Tongue (tissue), 2 donors: ENCODE data around the gene SNAPC1. TPM values are rescaled to one million over a fixed set of nuclear protein-coding genes. Genes with fewer than 3 reads are reported as not detected.
"Not testable (repeated sequence)": the region's sequence is repeated elsewhere in the genome, so short reads cannot be mapped to it uniquely, and the experiment has no call there.

Experiments
- DNase-seq: peaks from one replicate; pipeline ENCODE4 v3.0.0-alpha.2; 2015
- total RNA-seq: library from RNA; depleted of rRNA; stranded (reverse); fragments of >200 nt; gene quantifications from one replicate; pipeline ENCODE4 v1.2.3, GENCODE V29; 2014

SNAPC1 gene
- total RNA-seq, 1 donor from 2014 or later = 7.0 TPM

DNA sequence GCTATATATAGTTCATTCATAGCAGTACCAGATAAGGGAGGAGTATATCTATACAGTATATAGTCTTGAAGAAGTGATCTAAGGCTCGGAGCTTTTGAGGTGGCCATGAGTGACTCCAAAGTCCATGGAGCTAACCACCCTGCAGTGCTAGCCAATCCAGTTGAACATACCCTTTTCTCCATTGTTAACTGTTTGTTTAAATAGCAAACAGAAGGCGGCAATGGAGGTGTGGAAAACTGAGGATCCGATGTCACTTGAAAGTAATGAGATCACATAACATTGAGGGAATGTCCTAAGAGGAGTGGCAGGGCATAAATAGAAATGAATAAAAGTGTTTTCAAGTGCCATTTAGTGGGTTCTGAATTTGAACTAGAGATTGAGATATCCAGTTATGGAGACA is 12.4 kb upstream of the SNAPC1 start:
- DNase-seq = peak; percentile 38

DNA sequence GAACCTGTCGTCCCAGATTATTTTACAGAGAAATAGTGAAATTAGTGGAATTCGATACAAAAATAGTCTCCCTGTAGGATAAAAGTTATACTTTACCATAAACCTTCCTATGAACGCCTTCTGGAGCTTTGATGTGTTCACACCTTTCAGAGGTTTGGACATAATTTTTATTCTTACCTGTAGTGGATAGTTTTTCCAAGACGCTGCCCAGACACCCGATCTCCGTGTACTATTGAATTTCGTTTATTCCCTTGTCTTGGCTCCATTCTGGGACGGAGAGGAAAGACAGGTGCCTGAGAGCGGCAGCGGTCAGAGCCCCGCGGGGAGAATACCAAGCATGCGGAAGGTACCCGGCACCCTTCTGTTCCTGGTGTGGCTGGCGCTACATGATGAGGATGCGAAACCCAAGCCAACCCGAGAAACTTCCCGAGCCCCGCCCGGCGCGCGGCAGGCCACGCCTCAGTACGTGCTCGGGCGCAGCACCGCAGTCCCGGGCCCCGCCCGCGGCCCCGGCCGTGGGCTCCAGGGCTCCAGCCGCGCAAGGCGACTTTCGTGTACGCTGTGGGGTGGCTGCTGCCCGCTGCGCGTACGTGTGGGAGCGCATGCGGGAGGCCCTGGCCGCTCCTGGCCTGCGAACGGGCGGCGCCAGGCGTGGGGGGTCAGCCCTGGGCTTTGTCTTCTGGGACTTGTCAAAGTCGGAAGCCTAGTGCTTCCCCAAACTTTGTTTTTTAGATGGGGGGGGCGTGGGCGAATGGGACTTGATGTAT is 11.3 kb upstream of the SNAPC1 start:
- DNase-seq = peak; percentile 89

DNA sequence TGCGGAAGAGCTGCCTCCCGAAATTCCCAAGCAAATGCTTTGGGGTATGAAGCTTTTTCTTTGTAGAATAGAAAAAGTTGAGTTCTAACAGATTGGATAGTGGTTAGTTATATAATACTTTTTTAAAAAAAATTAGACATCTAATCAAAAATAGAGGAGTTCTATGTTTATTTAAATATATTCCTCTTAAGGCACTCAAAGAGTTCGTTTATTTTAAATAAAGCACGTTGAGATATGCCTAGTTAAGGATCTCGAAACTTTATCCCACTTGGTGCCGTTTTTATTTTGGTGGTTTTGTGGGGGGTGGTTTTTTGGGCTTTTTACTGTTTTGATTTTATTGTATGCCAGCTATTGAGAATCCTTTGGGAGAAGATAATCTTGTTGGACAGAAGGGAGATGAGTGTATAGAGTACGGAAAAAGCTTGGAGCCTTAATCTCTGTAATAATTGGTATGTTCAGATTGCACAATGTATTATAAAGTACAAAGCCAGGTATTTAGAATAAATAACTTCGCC is 10.7 kb upstream of the SNAPC1 start:
- no peak for DNase-seq

DNA sequence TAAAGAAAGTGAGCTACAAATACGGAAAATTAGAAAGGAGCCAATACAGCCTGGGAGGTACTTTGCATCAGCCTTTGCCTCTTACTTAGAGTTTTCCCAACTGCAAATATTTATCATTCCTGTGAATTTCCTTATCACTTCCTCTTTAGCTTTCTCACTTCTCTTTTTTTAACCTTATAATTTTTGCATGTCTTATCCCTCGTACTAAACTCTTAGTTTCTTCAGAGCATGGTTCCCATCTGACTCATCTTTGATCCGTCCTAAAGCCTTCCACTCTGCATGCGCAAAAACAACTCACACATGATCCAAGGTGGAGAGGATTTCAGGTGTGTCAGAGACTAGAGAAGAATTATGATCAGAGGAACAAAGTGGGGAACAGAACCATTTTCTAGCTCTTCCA is 9.6 kb upstream of the SNAPC1 start:
- no peak for DNase-seq

DNA sequence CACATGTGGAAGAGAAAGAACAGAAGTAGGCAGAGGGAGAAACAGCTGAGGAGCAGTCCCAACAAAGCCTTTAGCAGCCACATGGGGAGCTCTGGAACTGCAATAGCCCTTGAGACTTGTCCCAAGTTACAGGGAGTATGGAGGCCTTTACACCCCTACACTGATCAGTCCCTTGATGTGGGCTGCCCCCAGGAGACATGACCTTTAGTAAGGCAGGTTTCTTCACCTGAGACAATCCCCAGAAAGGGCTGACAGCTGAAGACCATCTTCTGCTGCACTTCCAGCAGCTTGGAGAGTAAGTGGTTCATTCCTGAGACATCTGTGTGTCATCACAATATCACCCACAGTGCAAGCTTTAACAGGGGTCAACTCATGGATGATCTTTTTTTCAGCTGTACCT is 8.6 kb upstream of the SNAPC1 start:
- DNase-seq = no peak

DNA sequence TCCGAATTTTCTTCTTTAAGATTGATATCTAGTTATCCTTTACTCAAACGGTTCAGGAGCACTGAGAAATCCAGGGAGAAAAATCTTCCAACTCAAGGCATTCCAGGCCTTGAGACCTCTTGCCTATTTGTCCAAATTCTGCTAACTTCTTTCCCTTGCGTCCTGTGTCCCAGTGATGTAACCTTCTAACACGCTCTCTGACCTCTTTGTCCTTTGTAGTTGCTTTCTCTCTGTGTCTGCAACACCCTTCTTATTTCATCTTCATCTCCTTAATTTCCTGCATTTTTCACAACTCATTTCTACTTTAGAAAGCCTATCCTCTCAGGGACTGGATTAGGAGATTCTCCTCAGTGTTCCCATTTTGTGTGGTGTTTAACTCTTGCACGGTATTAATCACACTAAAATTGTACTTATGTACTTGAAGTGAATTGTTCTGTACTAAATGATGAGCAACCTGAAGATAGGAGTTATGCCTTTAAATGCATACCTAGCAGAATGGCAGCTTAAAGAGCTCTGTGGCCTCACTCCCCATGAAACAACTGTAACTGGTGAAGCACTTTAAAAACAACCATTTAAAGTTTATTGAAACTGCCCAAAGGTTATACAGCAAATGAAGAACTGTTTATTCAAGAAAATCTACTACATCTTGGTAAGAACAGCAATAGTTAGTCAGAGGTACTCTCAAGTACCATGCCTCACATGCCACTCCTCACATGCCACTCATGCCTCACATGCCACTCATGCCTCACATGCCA is 7.4 kb upstream of the SNAPC1 start:
- no peak for DNase-seq

DNA sequence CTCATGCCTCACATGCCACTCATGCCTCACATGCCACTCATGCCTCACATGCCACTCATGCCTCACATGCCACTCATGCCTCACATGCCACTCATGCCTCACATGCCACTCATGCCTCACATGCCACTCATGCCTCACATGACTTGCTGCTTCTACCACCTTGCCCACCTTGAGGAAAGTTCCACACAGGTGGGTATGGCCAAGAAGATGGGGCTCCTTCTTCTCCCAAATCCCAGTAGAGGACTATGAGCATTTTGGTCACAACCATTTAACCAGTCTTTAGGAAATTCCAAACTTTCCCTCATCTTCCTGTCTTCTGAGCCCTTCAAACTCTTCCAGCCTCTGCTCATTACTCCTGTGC is 6.9 kb upstream of the SNAPC1 start:
- not testable (repeated sequence) for DNase-seq

DNA sequence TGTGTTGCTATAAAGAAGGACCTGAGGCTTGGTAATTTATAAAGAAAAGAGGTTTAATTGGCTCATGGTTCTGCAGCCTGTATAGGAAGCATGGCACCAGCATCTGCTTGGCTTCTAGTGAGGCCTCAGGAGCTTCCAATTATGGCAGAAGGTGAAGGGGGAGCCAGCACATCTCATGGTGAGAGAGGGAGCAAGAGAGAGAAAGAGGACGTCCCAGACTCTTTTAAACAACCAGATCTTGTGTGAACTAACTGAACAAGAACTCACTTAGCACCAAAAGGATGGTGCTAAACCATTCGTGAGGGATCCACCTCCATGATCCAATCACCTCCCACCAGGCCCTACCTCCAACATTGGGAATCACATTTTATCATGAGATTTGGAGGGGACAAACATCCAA is 6.1 kb upstream of the SNAPC1 start:
- no peak for DNase-seq

DNA sequence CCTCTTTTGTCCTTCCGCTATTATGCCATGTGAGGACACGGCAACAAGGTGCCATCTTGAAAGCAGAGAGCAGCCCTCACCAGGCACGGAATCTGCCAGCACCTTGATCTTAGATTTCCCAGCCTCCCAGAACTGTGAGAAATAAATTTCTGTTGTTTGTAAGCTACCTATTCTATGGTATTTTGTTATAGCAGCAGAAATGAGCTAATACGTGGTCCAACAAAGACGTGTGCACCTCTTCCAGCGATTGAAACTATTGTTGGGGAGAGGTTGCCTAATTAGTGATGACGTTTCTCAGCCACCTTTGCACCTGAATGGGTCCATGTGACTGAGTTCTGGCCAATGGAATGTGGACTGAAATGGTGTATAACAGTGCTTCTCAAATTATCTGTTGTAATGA is 2.3 kb upstream of the SNAPC1 start:
- DNase-seq = no peak

DNA sequence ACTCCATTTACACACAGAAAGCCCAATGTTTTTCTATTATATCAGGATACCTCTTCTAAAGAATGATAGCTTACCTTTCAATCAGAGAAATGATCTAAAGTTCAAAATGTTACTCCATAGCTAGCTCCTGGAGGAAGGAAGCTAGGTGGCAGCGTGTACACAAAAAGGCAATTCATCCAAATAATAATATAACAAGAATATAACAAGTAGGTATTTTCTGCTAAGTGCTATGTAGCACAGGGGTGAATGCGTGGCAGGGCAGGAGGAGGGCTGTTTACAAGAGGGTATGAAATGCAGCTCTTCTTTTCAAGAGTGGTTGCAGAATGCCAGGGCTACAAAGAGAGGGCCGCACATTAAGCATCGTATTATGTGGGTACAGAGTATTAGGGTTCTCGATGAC is 663 bp upstream of the SNAPC1 start:
- no peak for DNase-seq

DNA sequence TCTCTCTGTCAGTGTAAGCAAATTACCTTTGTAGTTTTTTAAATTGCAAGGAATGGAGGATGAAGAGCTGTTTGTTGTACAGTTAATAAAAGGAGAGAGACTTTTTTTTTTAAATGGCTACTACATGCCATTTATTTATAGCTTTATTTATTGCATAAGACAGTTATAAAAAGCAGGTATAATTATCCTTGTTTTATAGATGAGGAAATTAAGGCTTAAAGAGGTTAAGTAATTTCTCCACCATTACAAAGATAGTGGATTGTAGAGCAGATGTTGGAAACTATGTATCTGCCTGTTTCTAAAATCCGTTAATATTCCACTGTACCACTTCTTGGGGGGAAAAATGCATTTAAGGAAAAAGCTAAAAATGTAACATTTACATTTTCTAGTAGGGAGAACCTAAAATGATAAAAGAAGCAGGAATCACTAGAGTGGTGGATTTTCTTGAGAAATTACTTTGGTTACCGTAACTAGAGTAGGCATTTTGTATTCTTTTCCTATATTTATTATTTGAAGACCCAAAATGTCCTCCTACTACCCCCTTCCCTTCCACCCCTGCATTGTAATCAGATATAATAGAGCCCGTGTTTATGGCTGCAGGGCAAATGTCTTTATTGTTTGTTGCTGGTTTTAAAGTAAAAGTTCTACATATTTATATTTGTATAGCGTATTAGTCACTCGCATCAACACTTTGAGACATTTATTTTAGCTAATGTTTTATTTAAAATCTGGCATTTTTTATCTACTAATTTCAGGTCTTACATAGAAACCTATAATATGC is 2.3 kb downstream of the SNAPC1 start:
- DNase-seq = no peak

DNA sequence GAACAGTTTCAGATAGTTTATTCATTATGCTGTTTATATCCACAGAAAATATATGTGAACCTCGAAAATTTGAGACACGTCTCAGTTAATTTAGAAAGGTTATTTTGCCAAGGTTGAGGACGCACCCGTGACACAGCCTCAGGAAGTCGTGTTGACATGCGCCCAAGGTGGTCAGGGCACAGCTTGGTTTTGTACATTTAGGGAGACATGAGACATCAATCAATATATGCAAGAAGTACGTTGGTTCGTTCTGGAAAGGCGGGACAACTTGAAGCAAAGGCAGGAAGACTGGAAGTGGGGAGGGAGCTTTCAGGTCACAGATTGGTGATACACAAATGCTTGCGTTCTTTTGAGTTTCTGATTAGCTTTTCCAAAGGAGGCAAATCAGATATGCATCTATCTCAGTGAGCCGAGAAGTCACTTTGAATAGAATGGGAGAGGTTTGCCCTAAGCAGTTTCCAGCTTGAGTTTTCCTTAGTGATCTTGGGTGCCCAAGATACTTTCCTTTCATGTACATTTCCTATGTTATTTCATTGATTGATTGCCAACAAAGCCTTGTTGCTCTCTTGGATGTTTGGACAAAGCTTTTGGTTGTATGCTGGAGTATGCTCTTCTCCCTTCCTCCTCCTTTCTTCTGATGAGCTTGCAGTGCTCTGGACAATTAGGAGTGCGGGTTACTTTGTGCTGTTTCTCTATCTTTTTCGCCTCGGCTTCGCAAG is 3.2 kb downstream of the SNAPC1 start:
- no peak for DNase-seq

DNA sequence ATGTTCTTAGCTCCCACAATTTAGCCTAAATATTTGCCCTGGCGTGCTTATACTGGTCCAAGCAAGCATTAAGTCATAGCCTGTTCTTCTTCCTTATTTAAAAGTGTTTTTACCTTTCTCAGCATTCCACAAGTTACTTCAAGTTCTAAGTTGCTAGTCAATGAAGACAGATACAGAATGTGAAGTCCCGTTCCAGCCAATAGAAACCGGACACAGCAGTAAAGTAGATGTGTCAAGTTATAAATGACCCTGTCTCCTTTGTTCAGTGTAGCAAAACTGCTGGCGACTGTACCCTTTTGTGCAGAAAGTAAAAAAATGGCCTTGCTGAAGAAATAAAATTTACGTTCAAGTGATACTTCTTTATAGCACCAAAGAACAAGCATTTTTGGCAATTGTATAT is 3.9 kb downstream of the SNAPC1 start:
- DNase-seq = peak; percentile 5

DNA sequence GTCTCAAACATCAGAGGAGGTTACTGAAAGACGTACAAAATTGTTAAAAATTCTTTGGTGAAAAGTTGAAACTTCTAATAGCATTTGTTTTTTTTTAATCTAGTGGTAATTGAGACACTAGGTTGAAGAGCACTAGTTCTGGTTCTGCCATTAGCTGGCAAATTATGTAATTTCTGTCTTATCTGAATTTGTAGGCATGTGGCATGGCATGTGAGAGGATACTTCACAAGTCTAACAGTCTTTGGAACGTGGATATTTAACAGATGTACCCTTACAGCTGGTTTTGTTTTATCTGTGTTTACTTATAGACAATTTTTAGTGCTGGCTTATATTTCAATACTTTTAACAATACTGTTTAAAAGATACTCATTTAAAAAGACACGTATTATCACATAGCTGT is 6.0 kb downstream of the SNAPC1 start:
- DNase-seq = no peak

DNA sequence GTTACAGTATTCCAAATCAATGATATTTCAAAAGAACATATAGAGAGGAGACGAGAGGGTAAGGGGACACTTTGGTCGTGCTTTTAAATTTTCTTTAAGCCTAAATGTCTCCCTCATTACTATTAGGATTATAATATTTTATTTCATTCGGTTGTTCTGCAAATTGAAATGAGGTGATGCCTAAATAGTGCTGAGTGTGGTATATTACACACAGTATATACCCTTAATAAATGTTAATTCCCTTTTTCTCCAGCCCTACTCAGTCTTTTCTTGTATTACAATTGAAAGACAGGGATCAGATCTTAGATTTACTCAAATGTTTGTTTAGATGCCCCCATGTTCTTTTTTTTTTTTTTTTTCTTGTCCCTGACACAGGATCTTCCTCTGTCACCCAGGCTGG is 7.7 kb downstream of the SNAPC1 start:
- DNase-seq = no peak

DNA sequence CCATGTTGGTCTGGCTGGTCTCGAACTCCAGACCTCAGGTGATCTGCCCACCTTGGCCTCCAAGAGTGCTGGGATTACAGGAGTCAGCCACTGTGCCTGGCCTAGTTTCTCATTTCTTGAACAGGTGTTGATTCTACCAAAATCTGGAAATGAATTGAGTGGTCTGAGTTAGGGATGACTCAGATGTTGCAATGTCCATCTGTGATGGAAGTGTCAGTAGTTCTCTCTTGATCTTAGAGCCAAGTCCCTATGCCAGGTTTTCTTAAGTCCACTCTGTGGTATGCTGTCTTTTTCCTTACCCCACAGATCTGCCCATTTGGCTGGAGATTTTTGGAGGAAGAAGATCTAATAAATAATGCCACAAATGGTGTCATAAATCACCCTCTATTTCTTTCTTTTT is 12.6 kb downstream of the SNAPC1 start:
- no peak for DNase-seq

DNA sequence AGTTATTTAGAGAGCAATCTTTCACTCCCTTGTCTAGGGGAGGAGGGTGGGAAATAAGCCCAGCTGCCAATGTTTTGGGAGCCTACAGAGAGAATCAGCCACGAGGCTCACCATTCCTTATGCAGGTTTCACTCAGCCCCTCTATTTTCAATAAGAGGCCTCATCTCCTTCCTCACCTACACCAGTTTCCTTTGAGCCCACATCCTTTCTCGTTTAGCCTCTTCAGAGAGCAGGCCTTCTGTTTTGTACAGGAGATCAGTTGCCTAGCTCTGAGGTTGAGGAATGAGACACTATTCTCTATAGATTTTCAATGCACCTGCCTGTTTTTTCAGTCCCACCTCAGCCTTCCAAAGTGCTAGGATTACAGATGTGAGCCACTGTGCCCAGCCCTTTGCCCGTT is 17.9 kb downstream of the SNAPC1 start:
- DNase-seq = no peak

DNA sequence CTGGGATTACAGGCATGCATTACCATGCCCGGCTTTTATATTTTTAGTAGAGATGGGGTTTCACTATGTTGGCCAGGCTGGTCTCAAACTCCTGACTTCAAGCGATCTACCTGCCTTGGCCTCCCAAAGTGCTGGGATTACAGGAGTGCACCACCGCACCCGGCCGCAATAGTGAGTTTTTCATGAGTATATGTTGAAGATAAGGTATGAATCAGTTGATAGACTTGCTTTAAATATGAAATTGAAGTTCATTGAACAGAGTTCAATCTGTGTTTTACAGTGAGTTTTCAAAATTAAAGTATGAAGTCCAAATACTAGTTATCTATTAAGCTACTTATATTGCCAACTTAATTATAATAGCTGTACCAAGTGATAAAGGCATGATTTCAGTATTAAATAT is 35.1 kb downstream of the SNAPC1 start:
- no peak for DNase-seq

DNA sequence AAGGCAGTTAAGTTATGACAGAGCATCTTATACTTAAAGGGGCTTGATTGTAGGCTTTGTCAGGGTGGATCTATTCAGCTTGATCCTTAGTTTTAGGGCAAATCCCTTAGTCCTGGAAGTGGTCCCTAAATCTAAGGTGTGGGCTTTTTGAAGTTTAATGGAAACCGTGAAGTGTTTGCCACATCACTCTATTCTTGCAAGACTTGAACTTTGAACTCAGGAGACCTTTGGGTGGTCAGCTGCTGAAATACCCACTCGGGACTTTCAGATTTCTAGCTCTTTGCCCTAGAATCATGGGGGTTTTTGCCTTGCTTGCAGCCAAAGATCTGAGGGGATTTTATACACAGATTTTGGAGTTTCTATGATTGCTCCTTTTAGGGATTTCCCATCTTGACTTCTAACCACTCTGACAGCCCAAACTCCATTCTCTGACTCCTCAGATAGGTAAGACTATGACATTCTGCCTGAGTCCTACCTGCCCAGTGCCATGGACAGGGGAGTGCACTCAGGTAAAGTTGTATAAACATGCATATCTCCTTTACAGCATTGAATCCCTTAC is 39.9 kb downstream of the SNAPC1 start:
- no peak for DNase-seq

DNA sequence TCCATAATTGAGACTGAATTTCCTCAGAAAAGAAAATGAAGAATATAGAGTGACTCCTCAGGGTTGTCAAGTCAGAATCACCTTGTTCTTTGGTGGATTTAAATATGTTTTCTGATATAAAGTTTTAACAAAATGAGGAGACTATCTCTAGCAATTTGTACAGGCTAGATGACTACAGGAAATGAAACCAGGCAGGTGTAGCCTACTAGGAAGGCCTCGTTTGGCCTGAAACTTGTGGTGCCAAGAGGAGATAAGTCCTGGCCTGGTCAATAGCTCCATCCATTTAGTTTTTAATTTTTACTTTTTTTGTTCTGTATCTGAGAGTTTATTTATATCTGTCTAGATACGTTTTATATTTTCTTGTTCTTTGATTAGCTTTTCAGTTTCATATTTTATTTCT is 41.5 kb downstream of the SNAPC1 start:
- no peak for DNase-seq

DNA sequence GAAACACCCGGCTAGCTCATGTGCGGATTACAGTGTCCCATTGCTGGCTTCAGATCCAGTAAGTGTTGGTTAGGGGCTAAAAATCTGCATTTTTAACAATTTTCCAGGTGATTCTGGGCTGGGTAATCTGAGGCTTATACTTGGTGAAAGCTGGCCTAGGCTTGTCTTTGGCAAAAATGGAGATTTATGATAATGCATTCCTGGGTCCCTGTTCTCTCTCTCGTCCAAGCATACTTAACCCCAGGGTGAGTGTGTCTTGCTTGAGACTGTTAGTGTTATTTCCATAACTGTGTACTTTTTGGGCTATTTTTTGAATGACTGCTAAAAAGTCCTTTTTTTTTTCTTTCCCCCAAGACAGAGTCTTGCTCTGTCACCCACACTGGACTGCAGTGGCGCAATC is 43.2 kb downstream of the SNAPC1 start:
- no peak for DNase-seq

DNA sequence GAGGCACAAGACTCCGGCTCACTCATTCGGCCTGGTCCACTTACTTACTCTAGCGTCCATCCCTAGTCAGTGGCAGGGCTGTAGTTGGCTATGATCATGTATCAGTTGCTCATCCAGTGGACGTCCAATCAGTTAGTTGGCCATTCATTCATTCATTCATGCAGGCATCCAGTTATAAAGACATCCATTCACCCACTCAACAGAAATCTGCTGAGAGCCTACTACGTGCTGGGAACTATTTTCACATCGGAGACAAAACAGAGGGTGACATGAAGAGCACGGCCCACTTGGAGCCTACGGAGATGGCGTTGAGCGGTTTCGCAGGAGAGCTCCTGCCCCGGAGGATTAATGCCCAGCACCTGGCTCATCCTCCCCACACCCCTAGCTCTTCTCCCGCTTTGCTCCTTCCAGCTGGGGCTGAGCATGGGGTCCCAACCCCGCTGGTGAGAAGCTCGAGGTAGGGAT is 49.7 kb downstream of the SNAPC1 start:
- DNase-seq = no peak
